Skeletal muscle satellite cell (primary cell): ENCODE data around the gene TMEM267.

Source experiments
- H3K27me3 ChIP-seq: 2 replicates; pipeline ENCODE4 v1.7.0; 2013; ENCODE audit warnings: low read length; ENCODE audit not compliant: control insufficient read depth, insufficient read depth
- H3K36me3 ChIP-seq: 2 replicates; pipeline ENCODE4 v1.7.0; 2013; ENCODE audit warnings: mild to moderate bottlenecking, control low read depth, low read length; ENCODE audit not compliant: insufficient read depth
- H3K4me1 ChIP-seq: 2 replicates; pipeline ENCODE4 v1.7.0; 2013; ENCODE audit warnings: low read length; ENCODE audit not compliant: control insufficient read depth, insufficient read depth
- H3K4me2 ChIP-seq: 2 replicates; pipeline ENCODE4 v1.7.0; 2013; ENCODE audit warnings: mild to moderate bottlenecking, low read length
- H3K4me3 ChIP-seq: 2 replicates; pipeline ENCODE4 v1.7.0; 2013; ENCODE audit warnings: low read length
- H3K9ac ChIP-seq: 2 replicates; pipeline ENCODE4 v1.7.0; 2013; ENCODE audit warnings: mild to moderate bottlenecking, low read depth, low read length, moderate library complexity
- H3K9me3 ChIP-seq: replicated peaks from 2 replicates; pipeline ENCODE4 v1.7.0; 2013; ENCODE audit warnings: mild to moderate bottlenecking, control low read depth, low read length

Gene TMEM267

DNA sequence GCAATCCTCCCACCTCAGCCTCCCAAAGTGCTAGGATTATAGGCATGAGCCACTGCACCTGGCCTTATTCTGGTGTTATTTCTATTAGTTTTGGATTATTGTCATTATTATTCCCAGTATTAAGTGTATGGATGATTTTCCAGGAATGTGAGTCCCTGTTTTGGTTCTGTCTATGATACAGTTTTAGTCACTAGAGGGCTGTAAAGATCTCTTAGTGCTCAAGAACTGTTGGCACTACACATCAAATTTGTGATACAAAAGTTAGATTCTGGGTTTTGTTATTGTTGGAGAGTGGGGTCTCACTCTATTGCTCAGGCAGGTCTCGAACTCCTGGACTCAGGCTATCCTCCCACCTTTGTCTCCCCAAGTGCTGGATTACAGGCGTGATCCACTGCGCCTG is 83.6 kb downstream of the TMEM267 start:
- Histone ChIP-seq H3K9me3 (no peaks in the 10 kb centered on the region), H3K36me3 (no peaks in the 10 kb centered on the region), H3K27me3 (peaks cover 33% of the 10 kb centered on the region), H3K4me1 (peaks cover 7% of the 10 kb centered on the region), H3K4me3 (no peak overlapping the region), H3K9ac (no peak overlapping the region), H3K4me2 (no peak overlapping the region)

DNA sequence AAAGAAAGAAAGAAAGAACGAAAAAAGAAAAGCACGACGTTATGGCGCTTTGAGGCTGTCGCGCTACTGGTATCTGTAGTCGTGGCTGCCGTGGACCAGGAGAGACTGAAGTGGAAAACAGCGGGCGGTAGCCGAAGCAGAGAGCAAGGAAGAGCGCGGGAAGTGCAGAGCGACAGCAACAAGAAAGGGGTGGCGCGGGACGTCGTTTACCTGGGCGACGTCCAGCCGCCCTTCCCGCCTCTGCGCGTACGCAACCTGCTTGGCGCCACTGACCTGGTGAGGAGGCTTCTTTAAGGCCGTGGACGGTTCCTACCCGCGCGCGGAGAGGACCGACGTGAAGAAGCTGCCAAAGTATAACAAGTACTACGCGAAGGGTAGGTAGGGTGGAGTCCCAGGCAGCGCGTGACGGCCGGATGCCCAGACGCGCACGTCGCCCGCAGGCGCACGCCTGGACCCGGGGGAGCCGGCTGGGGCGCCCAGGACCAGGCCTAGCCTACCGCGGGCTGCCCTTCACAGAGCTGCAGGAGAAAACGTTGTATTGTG is 86.8 kb downstream of the TMEM267 start:
- Histone ChIP-seq H3K4me3 (peak overlapping the region; percentile 66), H3K9ac (peak overlapping the region; percentile 56), H3K9me3 (no peaks in the 10 kb centered on the region), H3K27me3 (peaks cover 34% of the 10 kb centered on the region), H3K36me3 (no peaks in the 10 kb centered on the region), H3K4me1 (peaks cover 7% of the 10 kb centered on the region), H3K4me2 (peak overlapping the region; percentile 83)
